Measurements from ENCODE around the gene HSPA9. TPM values are rescaled to one million over a fixed set of nuclear protein-coding genes. Genes with fewer than 3 reads are reported as not detected.
"Not testable (repeated sequence)": the region's sequence is repeated elsewhere in the genome, so short reads cannot be mapped to it uniquely, and the experiment has no call there.

The HSPA9 gene
- total RNA-seq, 3 donors from 2014 or later: 701 to 707 (median 707) TPM

DNA sequence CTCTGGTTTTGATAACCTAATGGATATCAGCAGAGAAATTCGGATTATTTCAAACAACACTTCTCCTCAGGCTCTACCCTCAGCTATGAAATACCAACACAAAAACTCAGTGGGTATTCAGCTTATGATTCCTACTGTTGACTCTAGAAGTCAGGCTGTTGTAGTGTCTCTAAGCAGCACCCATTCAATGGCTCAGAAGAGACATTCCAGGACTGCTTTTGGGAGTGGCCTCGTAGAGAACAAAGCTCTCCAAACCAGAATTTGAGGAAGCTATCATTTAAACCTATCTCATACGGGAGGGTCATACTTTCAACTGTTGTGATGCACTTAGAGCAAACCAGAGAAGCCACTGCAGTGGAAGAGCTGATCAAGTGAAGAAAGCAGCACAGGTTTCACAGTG, 66.2 kb downstream of the HSPA9 start:
- Mint-ChIP-seq H3K27me3 (ENCODE audit: low read depth) (no peaks in the 10 kb centered on the region), H3K4me3 (no peak overlapping the region), H3K4me1 (ENCODE audit: low read depth) (no peaks in the 10 kb centered on the region), H3K9me3 (no peaks in the 10 kb centered on the region), H3K36me3 (ENCODE audit: insufficient read depth) (peaks cover 36% of the 10 kb centered on the region)
- no peak for ATAC-seq
- no peak for DNase-seq

DNA sequence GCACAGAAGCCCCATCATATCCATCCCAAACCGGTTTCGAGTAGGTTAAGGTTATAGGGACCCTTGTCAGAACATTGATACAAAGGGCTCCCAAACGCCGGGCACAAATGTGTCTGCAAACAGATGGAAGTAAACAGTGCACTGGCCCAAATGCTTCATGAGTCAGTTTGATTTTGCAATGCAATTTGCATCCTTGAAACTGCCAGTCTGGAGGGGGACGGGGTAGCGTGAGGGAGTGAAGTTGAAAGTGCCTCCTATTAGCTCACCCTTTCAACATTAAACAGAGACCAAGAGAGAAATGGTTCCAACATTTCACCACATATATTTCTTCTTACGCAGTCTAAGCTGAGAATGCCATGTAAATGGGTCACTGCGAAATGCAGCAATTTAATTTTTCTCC, 67.7 kb downstream of the HSPA9 start:
- H3K36me3 Mint-ChIP-seq (ENCODE audit: insufficient read depth): peaks cover 25% of the 10 kb centered on the region
- not testable (repeated sequence) for H3K4me1 Mint-ChIP-seq (ENCODE audit: low read depth); DNase-seq; H3K27me3 Mint-ChIP-seq (ENCODE audit: low read depth); H3K9me3 Mint-ChIP-seq; H3K4me3 Mint-ChIP-seq; ATAC-seq

DNA sequence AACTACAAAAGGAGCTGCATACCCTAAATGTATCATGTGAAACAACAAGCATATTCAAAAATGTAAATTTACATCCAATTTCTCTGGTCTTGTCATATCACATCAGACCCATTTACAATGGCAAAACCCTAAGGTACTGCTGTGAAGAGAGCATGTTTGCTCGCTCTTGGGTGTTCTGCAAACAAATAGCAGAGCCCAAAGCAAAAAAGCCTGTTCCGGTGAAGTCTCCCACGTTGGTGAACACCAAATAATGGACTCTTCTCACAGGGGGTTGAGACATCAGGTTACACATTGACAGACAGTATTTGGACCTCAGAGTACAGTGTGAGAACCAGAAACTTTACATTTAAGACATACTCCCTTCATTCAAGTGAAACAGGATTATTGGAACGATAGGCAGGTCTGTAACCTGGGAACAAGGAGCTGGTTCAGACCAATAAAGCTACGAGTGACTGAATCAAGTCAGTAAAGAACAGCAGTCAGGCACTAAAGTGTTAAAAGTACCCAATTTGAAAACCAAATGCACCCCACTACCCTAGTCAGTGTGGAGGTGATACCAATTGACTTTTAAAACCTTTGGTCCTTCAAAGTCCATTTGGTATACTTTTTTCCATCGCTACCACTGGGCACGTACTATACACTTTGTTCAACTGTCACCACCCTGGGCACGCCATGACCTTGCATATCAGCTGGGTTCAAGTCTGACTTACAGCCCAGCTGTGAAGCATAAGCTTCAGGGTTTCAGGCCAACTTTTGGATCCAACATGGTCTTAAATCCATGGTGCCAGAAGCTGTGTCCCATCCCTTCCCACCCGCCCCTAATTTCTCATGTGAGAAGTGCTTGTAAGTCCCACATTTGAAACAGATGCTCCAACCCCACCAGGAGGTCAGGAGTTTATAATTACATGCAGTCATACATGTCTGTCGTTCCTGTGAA, 68.6 kb downstream of the HSPA9 start:
- Mint-ChIP-seq H3K4me3 (no peak overlapping the region), H3K4me1 (ENCODE audit: low read depth) (no peaks in the 10 kb centered on the region), H3K27me3 (ENCODE audit: low read depth) (no peaks in the 10 kb centered on the region), H3K9me3 (no peaks in the 10 kb centered on the region), H3K36me3 (ENCODE audit: insufficient read depth) (peaks cover 25% of the 10 kb centered on the region)
- ATAC-seq (no peak), DNase-seq (no peak)

DNA sequence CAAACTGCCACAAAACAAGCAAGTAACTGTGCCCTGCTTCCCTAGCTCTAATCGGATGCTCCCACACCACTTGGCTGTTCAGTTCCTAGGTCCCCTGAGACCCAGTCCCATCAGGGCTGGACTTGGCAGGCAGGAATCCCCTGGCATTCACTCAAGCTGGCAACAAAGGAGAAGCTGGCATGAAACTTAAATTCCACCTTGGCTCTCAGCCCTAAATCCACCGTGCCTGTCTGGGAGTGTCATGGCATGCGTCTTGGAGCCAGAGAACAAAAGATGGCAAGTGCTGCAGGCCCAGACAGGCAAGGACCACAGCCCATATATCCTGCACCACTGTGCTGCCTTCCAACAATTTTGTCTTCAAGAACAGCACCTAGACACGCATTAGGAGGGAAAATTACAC, 70.4 kb downstream of the HSPA9 start:
- H3K9me3 Mint-ChIP-seq: no peaks in the 10 kb centered on the region
- no peak for ATAC-seq
- no peak for DNase-seq
- H3K4me3 Mint-ChIP-seq: no peak overlapping the region
- no peaks in the 10 kb centered on the region for H3K27me3 Mint-ChIP-seq (ENCODE audit: low read depth)
- peaks cover 19% of the 10 kb centered on the region for H3K36me3 Mint-ChIP-seq (ENCODE audit: insufficient read depth)
- no peaks in the 10 kb centered on the region for H3K4me1 Mint-ChIP-seq (ENCODE audit: low read depth)

Other genes starting within 250 kb of the HSPA9 start
- 1 to 10 TPM in 2 of 3 donors, under 1 TPM in 1; 0.69 to 1.3 (median 1.2) TPM for gene CDC25C, start 243.6 kb downstream of the HSPA9 start, total RNA-seq
- gene FAM53C, start 237.1 kb downstream of the HSPA9 start, total RNA-seq: 10 to 100 TPM; 22.2 to 25.6 (median 25.4) TPM
- 10 to 100 TPM; 33.6 to 35.6 (median 34.4) TPM for gene KDM3B, start 222.7 kb downstream of the HSPA9 start, total RNA-seq
- 1 to 10 TPM; 1.3 to 1.8 (median 1.7) TPM for gene REEP2, start 136.3 kb downstream of the HSPA9 start, total RNA-seq
- 10 to 100 TPM; 18.9 to 26.4 (median 20.0) TPM for gene EGR1, start 109.9 kb downstream of the HSPA9 start, total RNA-seq
- 100 to 1,000 TPM; 261 to 279 (median 270) TPM for gene ETF1, start 32.2 kb downstream of the HSPA9 start, total RNA-seq
- gene CTNNA1, start 178.0 kb upstream of the HSPA9 start, total RNA-seq: 10 to 100 TPM; 27.0 to 40.3 (median 32.2) TPM